Thymus (tissue), 11 donors: Measurements from ENCODE around the gene ACTA1. TPM values are rescaled to one million over a fixed set of nuclear protein-coding genes. Genes with fewer than 3 reads are reported as not detected.
"Not testable (repeated sequence)": the region's sequence is repeated elsewhere in the genome, so short reads cannot be mapped to it uniquely, and the experiment has no call there.

Experiments used
- DNase-seq, 9 donors: peaks; one replicate each; pipeline ENCODE4 v3.0.0-alpha.2; 2013; ENCODE audit warnings: low spot score in 9 of 9, low read depth in 6 of 9, missing footprints in 1 of 9
- H3K27ac ChIP-seq, 2 donors: one replicate each; pipeline ENCODE4 v1.5.1; 2013; ENCODE audit warnings: control low read depth in 1 of 2, low read depth in 1 of 2, low read length in 1 of 2, mild to moderate bottlenecking in 1 of 2, moderate library complexity in 1 of 2
- H3K27me3 ChIP-seq, 2 donors: one replicate each; pipeline ENCODE4 v1.5.1; 2013; ENCODE audit warnings: low read length in 1 of 2; ENCODE audit not compliant: control insufficient read depth in 2 of 2, insufficient read depth in 1 of 2
- H3K36me3 ChIP-seq, 2 donors: one replicate each; pipeline ENCODE4 v1.5.1; 2013; ENCODE audit warnings: low read length in 1 of 2, mild to moderate bottlenecking in 1 of 2, moderate library complexity in 1 of 2; ENCODE audit not compliant: control insufficient read depth in 2 of 2, insufficient read depth in 2 of 2
- H3K4me1 ChIP-seq, 2 donors: one replicate each; pipeline ENCODE4 v1.5.1; 2013; ENCODE audit warnings: low read length in 2 of 2; ENCODE audit not compliant: control insufficient read depth in 2 of 2, insufficient read depth in 2 of 2
- H3K4me3 ChIP-seq, 2 donors: one replicate each; pipeline ENCODE4 v1.5.1; 2013; ENCODE audit warnings: low read length in 2 of 2, control low read depth in 1 of 2, mild to moderate bottlenecking in 1 of 2
- H3K9me3 ChIP-seq, 2 donors: one replicate each; pipeline ENCODE4 v1.5.1; 2013; ENCODE audit warnings: low read length in 1 of 2, mild to moderate bottlenecking in 1 of 2; ENCODE audit not compliant: control insufficient read depth in 2 of 2, insufficient read depth in 1 of 2
- WGBS: extraction: QIAGEN DNeasy Blood & Tissue Kit; methylation state at CpG from one replicate; pipeline ENCODE4 v1.1.7; 2013; 5-methylcytosine and 5-hydroxymethylcytosine counted together
- polyA plus RNA-seq: library from polyadenylated mRNA; stranded (reverse); fragments of 200-250 nt; gene quantifications from one replicate; pipeline ENCODE4 v1.2.3, GENCODE V29; 2013
- total RNA-seq: library from RNA; stranded (reverse); fragments of 120-200 nt; gene quantifications from one replicate; pipeline ENCODE4 v1.2.4, GENCODE V29; 2013
- donor health status: healthy.

Gene ACTA1
- total and polyA plus RNA-seq, 2 donors, result 1.5 to 6.4 TPM

DNA sequence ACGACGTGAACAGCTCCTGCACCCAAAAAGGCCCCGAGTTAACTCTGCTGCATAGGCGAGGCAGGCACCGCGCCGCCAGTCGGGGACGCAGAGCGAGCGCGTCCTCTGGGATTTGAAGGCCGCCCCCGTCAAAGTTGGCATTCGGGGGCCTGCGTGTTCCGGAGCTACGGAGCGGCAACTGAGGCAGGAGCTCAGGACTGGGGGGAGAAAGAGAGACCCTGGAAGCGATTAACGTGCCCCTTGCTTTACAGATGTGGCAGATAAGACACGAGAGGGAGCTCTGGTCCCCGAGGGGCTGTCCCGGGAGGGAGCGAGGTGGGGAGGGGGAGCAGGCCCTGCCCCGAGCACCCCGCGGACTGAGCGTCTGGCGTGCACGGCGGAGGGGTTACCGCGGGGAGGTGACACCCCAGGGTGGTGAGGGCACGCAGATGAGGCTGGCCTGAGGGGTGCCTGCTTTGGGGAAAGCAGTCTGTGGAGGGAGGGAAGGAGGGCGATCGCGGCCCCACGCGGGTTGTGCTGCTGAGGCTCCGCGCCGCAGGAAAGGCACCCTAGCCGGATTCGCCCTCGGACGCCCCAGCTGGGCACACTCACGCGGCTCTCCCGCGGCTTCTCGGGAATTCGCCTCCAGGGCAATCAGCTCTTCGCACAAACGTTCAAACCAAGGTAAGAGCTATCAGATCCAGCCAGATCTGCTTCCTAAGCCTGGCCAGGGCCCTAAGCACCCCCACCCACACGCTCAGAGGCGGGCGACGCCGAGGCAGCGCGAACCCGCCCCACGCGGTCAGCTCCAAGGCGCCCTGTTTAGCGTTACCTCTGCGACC is 26.5 kb downstream of the ACTA1 start:
- Histone ChIP-seq H3K9me3 (peaks cover 0 to 10% of the 10 kb centered on the region in 2 donors), H3K4me3 (peak overlapping the region in 1 of 2 donors; percentile 41), H3K27ac (no peak overlapping the region), H3K27me3 (peaks cover 30 to 96% of the 10 kb centered on the region in 2 donors), H3K4me1 (peaks cover 0 to 23% of the 10 kb centered on the region in 2 donors), H3K36me3 (no peaks in the 10 kb centered on the region)
- no peak for DNase-seq
- 7% methylated on average over 67 of the region's 68 CpGs for WGBS

- DNase-seq, result no peak
- H3K36me3 ChIP-seq, result no peaks in the 10 kb centered on the region
- H3K4me3 ChIP-seq, result no peak overlapping the region
- 14% methylated on average over 10 of the region's 10 CpGs for WGBS
- H3K9me3 ChIP-seq, result peaks cover 0 to 10% of the 10 kb centered on the region in 2 donors
- peaks cover 28 to 96% of the 10 kb centered on the region in 2 donors for H3K27me3 ChIP-seq
- H3K4me1 ChIP-seq, result peaks cover 0 to 23% of the 10 kb centered on the region in 2 donors
- no peak overlapping the region for H3K27ac ChIP-seq
Observed at GRCh38 chr1:229406798-229407197, 27.1 kb downstream of the ACTA1 start.

GRCh38 chr1:229403573-229403972 is 30.3 kb downstream of the ACTA1 start:
- no peak overlapping the region for H3K4me3 ChIP-seq
- no peaks in the 10 kb centered on the region for H3K36me3 ChIP-seq
- peaks cover 0 to 5% of the 10 kb centered on the region in 2 donors for H3K9me3 ChIP-seq
- H3K4me1 ChIP-seq, result peaks cover 0 to 10% of the 10 kb centered on the region in 2 donors
- 88% methylated on average over 8 of the region's 8 CpGs for WGBS
- DNase-seq, result no peak
- H3K27me3 ChIP-seq, result peaks cover 29 to 74% of the 10 kb centered on the region in 2 donors
- H3K27ac ChIP-seq, result no peak overlapping the region

- H3K36me3 ChIP-seq, result no peaks in the 10 kb centered on the region
- H3K4me1 ChIP-seq, result peaks cover 0 to 10% of the 10 kb centered on the region in 2 donors
- H3K9me3 ChIP-seq, result peaks cover 0 to 5% of the 10 kb centered on the region in 2 donors
- peaks cover 23 to 70% of the 10 kb centered on the region in 2 donors for H3K27me3 ChIP-seq
- no peak overlapping the region for H3K27ac ChIP-seq
- 83% methylated on average over 6 of the region's 6 CpGs for WGBS
- H3K4me3 ChIP-seq, result no peak overlapping the region
- no peak for DNase-seq
Observed at GRCh38 chr1:229402993-229403392, 30.9 kb downstream of the ACTA1 start.

DNA sequence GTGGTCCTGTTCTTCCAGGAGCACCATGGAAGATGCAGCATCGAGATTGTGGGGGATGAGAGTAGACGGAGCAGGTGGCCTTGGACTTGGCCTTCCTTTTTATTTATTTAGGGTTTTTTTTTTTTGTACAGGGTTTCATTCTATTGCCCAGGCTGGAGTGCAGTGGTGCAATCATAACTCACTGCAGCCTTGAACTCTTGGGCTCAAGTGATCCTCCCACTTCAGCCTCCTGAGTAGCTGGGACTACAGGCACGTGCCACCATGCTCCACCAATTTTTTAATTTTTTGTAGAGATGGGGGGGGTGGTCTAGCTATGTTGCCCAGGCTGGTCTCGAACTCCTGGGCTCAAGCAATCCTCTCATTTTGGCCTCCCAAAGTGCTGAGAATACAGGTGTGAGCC is 31.6 kb downstream of the ACTA1 start:
- peaks cover 16 to 68% of the 10 kb centered on the region in 2 donors for H3K27me3 ChIP-seq

GRCh38 chr1:229397762-229398161 is 36.1 kb downstream of the ACTA1 start:
- no peaks in the 10 kb centered on the region for H3K36me3 ChIP-seq
- H3K27me3 ChIP-seq, result peaks cover 4 to 35% of the 10 kb centered on the region in 2 donors
- peaks cover 0 to 5% of the 10 kb centered on the region in 2 donors for H3K4me1 ChIP-seq
- no peak for DNase-seq
- no peak overlapping the region for H3K4me3 ChIP-seq
- peaks cover 0 to 6% of the 10 kb centered on the region in 2 donors for H3K9me3 ChIP-seq
- WGBS, result 55% methylated on average over 5 of the region's 5 CpGs
- H3K27ac ChIP-seq, result no peak overlapping the region

More for the DNA sequence above, 31.6 kb downstream of the ACTA1 start:
- H3K36me3 ChIP-seq, H3K9me3 ChIP-seq, H3K27ac ChIP-seq, H3K4me3 ChIP-seq, H3K4me1 ChIP-seq, DNase-seq: not testable (repeated sequence)
- 92% methylated on average over 4 of the region's 4 CpGs for WGBS

DNA sequence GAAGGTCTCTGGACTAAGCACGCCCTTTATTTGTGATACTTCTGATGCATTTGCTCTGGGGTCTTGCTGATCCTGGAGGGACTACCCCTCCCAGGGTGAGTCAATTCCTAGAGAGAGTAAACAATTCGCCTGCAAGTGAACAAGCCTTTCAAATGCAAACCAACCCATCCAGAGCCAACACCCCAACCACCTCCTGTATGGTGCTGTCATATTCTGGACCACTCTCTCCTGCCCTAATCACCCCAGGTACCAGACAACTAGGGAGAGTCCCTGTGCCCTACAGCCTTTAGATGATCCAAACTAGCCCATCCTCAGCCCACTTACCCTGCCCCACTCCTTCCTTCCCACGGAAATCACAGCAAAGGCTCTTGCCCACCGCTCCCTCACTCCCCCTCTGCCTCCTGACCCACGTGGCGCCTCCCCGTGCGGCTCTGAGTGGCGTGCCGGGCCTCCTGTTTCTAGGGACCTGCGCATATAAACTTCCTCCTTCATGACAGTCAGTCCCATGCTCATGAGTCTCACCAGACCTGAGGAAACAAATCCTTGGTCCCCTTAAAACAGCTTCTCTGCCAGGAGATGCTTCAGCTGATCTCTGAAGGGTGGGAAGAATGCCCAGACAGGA is 37.2 kb downstream of the ACTA1 start:
- no peak for DNase-seq
- WGBS, result 48% methylated on average over 11 of the region's 11 CpGs
- H3K27me3 ChIP-seq, result peaks cover 4 to 25% of the 10 kb centered on the region in 2 donors

DNA sequence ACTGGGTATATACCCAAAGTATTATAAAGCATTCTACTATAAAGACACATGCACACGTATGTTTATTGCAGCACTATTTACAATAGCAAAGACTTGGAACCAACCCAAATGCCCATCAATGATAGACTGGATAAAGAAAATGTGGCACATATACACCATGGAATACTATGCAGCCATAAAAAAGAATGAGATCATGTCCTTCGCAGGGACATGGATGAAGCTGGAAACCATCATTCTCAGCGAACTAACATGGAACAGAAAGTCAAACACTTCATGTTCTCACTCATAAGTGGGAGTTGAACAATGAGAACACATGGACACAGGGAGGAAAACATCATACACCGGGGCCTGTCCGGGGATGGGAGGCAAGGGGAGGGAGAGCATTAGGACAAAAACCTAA is 39.4 kb downstream of the ACTA1 start:
- not testable (repeated sequence) for H3K27ac ChIP-seq, H3K9me3 ChIP-seq, H3K4me3 ChIP-seq, H3K36me3 ChIP-seq, H3K4me1 ChIP-seq, DNase-seq
- WGBS, result 96% methylated on average over 5 of the region's 5 CpGs
- H3K27me3 ChIP-seq, result peaks cover 0 to 21% of the 10 kb centered on the region in 2 donors

More for the DNA sequence above, 37.2 kb downstream of the ACTA1 start:
- no peaks in the 10 kb centered on the region for H3K36me3 ChIP-seq
- H3K9me3 ChIP-seq, result peaks cover 0 to 6% of the 10 kb centered on the region in 2 donors
- H3K4me3 ChIP-seq, result no peak overlapping the region
- peaks cover 0 to 5% of the 10 kb centered on the region in 2 donors for H3K4me1 ChIP-seq
- no peak overlapping the region for H3K27ac ChIP-seq

GRCh38 chr1:229392936-229393335 is 41.0 kb downstream of the ACTA1 start:
- no peak for DNase-seq

More at GRCh38 chr1:229392936-229393335, 41.0 kb downstream of the ACTA1 start:
- Histone ChIP-seq H3K4me3 (no peak overlapping the region), H3K4me1 (peaks cover 0 to 5% of the 10 kb centered on the region in 2 donors), H3K9me3 (peaks cover 1 to 6% of the 10 kb centered on the region in 2 donors), H3K27ac (no peak overlapping the region), H3K27me3 (peaks cover 0 to 17% of the 10 kb centered on the region in 2 donors), H3K36me3 (no peaks in the 10 kb centered on the region)
- WGBS, result 88% methylated on average over 4 of the region's 4 CpGs
